ENCODE results near the gene MCTP1.

The MCTP1 gene

DNA sequence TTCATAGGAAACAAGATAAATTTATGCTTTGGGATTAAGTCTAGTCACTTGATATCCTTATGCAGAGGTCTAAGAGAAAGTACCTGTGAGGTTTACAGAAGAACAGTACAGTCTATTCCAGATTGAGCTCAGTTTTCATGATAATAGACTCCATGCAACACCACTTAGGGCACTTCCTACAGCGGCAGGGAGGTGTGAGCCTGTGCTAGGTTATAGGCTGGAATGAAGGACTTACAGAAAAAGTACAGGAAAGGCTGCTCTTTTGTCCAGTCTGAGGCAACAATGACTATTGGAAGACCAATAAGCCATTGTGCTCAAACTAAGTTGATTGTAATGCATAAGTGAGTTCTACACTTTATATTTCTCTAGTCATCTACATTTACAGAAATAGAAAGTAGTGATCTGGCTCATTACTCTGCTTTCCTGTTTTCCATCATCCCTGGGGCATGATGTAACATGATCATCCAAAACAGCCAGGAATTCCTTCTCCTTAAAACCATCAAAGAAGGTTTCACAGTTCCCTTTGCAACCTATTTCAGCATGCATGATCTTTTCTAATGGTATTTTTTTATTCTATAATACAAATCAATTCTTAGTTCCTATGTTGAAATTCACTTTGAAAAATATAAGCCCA is 343.7 kb downstream of the MCTP1 start:
- TF ChIP-seq GATA2 (IDR thresholded peaks at IDR 0.05; ENCODE audit: low read depth, low read length) (no peak), GATA3 (IDR thresholded peaks at IDR 0.05; ENCODE audit: low read depth, low read length) (no peak)

DNA sequence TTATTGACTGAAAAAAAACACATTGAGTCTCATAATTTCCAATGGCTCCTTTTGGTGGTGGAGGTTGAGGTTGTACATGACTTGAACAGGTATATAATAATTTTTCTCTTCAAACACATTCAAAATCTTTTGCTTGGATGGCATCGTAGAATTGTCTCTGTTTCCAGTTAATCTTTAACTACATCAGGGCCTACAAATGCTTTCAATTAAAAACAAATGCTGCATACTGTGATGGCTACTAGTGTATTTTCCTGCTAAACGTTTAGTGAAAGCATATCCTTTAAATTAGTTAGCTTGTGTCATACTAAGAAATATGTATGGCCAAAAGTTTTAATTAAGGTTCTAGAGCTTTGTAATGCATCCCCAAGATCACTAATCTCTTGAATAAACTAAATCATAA is 352.6 kb downstream of the MCTP1 start:
- TF ChIP-seq GATA2 (IDR thresholded peaks at IDR 0.05; ENCODE audit: low read depth, low read length) = peak; percentile 18; the same call in 1 of the 2 replicates
- TF ChIP-seq GATA3 (IDR thresholded peaks at IDR 0.05; ENCODE audit: low read depth, low read length) = peak; percentile 76

DNA sequence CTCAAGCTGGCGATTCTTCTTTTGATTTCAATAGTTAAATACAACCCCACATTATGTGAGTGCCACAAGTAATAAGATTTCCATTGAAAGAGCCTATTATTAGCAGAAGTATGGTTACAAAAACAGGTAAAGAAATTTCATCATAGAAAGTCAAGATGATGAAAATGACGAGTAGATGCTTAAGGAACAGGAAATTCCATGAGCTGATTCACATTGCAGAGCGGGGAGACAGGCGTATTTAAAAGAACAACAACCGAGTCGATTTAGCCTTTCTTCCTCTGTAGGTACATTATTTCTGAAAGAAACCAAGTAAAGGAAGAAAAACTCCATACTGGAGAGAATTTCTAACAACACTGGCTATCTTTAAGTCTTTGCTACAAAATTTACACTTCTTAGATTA is 356.0 kb downstream of the MCTP1 start:
- TF ChIP-seq GATA2 (IDR thresholded peaks at IDR 0.05; ENCODE audit: low read depth, low read length) = no peak
- TF ChIP-seq GATA3 (IDR thresholded peaks at IDR 0.05; ENCODE audit: low read depth, low read length) = no peak

DNA sequence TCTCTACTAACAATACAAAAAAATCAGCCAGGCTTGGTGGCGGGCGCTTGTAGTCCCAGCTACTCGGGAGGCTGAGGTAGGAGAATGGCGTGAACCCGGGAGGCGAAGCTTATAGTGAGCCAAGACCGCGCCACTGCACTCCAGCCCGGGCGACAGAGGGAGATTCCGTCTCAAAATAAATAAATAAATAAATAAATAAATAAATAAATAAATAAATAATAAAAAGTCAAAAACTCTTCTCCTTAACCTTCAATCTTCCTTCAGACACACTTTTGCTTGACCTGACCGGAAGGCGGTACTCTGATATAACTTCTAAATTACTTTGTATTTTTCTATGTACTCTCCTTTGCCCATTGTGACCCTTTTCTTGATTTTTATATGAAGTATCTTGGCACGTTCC is 364.3 kb downstream of the MCTP1 start:
- TF ChIP-seq GATA2 (IDR thresholded peaks at IDR 0.05; ENCODE audit: low read depth, low read length) (no peak), GATA3 (IDR thresholded peaks at IDR 0.05; ENCODE audit: low read depth, low read length) (no peak)

DNA sequence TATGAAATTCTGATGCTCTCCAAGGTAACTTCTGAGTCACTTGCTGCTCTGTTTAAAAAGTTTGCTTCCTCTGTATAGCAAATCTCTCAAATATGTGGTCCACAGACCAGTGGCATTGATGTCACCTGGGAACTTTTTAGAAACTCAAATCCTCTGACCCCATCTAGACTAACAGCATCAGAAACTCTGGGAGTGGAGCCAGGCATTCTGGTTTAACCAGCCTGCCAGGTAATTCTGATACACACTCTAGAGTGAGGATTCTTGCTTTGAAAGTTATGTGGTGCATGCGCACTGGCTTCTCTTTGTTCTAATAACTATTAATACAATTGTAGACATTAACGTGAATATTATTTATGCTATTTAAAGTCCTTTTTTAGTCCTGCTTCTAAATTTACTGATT is 368.3 kb downstream of the MCTP1 start:
- TF ChIP-seq GATA3 (IDR thresholded peaks at IDR 0.05; ENCODE audit: low read depth, low read length) = no peak
- no peak for TF ChIP-seq GATA2 (IDR thresholded peaks at IDR 0.05; ENCODE audit: low read depth, low read length)

DNA sequence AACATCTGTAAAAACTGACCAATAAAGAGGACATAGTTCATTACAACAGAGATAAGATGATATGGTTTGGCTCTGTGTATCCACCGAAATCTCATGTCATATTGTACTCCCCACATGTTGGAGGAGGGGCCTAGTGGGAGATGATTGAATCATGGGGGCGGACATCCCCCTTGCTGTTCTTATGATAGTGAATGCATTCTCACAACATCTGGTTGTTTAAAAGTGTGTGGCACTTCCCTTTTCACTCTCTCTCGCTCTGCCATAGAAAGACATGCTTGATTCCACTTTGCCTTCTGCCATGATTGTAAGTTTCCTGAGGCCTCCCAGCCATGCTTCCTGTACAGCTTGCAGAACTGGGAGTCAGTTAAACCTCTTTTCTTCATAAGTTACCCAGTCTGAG is 373.6 kb downstream of the MCTP1 start:
- TF ChIP-seq GATA3 (IDR thresholded peaks at IDR 0.05; ENCODE audit: low read depth, low read length) (no peak), GATA2 (IDR thresholded peaks at IDR 0.05; ENCODE audit: low read depth, low read length) (no peak)

DNA sequence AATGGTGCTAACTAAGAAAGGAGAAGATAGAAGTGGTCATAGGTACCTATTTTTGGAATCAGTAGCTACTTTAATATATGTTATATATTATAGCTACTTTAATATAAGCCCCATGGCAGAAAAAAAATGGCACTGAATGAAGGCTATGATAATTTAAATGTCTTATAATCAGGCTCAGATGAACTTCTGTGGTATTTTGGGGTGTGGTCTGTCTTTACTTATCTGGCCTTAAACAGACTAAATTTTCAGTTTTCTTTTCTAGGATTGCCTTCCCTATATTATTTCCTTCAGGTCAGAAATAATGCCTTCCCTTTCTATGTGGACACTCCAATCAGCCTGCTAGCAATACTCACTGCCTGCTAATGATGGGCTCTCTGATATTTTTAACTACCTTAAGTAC is 374.2 kb downstream of the MCTP1 start:
- TF ChIP-seq GATA2 (IDR thresholded peaks at IDR 0.05; ENCODE audit: low read depth, low read length) (no peak), GATA3 (IDR thresholded peaks at IDR 0.05; ENCODE audit: low read depth, low read length) (no peak)

DNA sequence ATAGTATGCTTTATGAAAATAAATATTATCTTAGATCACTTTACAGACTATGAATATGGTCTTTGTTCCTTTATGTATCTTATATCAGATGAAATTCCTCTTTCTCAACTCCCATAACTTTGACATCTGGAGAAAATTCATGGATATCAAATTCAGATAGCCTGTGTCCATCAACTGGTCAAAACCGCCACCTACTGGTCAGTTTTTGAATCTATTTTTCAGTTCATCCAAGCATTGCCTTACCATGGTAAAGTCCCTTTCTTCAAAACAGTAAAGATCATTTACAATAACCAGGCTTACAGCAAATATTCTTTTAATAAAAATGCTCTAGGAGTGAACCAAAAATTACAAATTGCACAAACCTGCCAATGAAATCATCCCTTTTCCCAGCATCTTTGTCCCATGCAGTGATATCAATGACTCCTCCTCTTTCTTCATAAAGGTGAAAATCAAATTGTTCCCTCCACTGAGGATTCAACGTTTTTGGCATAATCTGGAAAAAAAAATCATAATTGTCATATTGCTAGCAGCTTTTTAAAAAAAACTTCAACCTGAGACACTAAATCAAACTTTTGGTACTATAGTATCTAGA is 375.9 kb downstream of the MCTP1 start:
- TF ChIP-seq GATA2 (IDR thresholded peaks at IDR 0.05; ENCODE audit: low read depth, low read length) (no peak), GATA3 (IDR thresholded peaks at IDR 0.05; ENCODE audit: low read depth, low read length) (no peak)

DNA sequence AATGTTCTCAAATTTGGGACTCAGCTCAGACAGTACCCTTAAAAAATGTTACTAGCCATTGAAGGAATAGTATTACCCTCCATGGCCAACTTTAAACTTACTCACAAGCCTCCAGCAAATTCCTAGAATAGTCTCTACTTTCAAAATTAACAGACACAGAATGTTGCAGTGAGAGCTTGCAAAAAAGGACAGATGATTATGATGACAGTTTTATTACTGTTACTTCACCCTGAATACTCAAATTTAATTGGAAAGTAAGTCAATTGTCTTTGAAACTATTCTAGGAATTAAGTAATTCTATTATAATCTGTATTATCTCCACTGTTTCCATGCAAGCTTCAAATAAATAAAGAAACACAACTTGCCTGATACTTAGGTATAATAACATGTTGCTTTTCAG is 378.1 kb downstream of the MCTP1 start:
- TF ChIP-seq GATA3 (IDR thresholded peaks at IDR 0.05; ENCODE audit: low read depth, low read length) = no peak
- TF ChIP-seq GATA2 (IDR thresholded peaks at IDR 0.05; ENCODE audit: low read depth, low read length) = no peak

DNA sequence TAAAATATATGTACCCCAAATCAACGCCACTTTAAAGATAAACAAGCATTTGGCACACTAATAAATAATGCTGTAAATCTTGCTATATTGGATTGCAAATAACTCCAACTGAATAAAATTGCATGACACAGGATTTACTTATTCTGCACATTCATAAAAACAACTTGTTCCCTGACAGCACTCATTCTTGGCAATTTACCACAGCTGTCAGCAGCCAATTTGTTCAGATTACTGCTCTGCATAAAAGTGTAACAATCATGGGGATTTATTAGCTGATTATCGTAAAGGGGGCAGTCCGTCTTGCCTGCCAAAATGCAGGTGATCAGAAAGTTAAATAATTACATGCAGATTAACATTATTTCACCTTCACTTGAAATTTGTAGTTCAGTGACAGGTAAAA is 381.2 kb downstream of the MCTP1 start:
- no peak for TF ChIP-seq GATA3 (IDR thresholded peaks at IDR 0.05; ENCODE audit: low read depth, low read length)
- TF ChIP-seq GATA2 (IDR thresholded peaks at IDR 0.05; ENCODE audit: low read depth, low read length) = no peak

DNA sequence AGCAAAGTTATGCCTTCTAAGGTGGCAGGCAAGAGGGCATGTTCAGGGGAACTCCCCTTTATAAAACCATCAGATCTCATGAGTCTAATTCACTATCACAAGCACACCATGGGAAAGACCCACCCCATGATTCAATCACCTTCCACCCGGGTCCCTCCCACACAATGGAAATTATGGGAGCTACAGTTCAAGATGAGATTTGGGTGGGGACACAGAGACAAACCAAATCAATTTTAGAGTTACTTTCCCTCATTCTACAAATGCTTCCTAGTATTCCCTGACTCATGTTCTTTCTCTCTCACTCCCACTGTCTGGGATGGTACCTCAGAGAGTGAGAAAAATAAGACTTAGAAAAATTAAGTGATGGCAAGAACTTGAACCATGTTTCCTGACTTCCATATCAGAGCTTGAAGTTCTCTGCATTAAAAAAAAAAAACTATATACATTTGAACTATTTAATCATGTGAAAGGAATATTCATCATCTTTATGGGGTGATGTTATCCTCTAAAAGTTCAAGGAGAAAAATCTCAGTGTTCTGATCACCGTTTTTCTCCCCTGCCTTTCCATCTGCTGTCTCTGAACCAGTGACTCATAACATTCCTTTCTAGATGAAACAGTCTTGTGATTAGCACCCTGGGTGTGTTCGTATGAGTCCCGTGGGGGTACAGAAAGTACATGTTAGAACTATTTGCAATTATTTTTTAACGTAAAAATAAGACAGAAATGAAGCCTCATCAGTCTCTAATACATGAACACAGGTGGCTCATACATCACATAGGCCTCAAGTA is 383.5 kb downstream of the MCTP1 start:
- no peak for TF ChIP-seq GATA3 (IDR thresholded peaks at IDR 0.05; ENCODE audit: low read depth, low read length)
- no peak for TF ChIP-seq GATA2 (IDR thresholded peaks at IDR 0.05; ENCODE audit: low read depth, low read length)

DNA sequence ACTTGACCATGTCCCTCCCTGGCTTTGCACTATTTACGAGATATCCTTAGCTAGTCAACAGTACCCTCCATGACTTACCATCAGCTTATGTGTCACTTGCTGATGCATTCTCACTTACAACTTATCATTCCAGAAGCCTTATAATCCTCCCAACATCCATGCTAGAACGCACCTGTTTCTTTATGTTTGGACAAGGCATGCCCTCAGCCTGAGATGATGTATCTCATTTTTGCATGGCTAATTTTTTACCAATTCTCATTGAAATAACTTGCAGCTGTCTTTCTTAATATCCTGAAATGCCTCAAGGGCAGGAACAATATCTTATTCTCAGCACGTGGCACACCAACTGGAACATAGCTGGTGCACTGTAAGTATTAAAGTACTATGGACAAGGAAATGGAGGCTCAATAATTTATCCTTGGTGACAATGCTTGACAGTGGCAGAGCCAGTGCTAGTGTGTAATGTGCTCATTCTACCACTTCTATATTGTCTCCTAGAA is 384.8 kb downstream of the MCTP1 start:
- TF ChIP-seq GATA2 (IDR thresholded peaks at IDR 0.05; ENCODE audit: low read depth, low read length) (no peak), GATA3 (IDR thresholded peaks at IDR 0.05; ENCODE audit: low read depth, low read length) (no peak)

DNA sequence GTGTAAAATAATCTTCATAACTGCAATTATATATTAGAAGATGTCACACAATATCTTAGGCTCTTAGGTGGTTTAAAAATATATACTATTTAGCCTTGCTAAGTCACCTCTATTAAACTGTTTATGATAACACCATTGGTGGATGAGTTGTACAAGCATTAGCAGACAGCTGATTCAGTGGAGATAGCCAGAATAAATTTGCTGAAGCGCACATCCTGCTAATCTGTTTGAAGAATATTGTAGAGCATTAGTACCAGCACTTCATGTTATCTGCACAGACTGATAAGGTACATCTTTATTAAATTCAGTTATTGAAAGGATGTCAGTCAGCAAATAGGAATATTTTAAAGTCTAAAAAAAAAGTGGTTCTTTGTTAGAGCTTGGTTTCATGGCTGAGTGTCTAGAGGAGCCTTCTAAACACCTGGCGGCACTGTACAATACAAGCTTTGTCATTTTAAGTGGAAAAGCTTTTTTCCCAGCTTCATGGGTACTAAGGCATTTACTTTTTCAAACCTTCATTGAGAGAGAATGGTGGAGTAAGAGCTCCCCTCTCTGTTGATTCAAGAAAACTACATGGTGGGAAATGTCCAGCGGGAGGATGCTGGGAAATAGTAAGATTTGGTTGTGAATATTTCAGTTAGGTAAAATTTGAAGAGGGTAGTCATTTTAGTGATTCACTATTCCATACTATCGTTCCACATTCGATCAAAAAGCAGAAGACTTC is 391.3 kb downstream of the MCTP1 start:
- peak; percentile 70 for TF ChIP-seq GATA3 (IDR thresholded peaks at IDR 0.05; ENCODE audit: low read depth, low read length)
- TF ChIP-seq GATA2 (IDR thresholded peaks at IDR 0.05; ENCODE audit: low read depth, low read length) = peak; percentile 68

DNA sequence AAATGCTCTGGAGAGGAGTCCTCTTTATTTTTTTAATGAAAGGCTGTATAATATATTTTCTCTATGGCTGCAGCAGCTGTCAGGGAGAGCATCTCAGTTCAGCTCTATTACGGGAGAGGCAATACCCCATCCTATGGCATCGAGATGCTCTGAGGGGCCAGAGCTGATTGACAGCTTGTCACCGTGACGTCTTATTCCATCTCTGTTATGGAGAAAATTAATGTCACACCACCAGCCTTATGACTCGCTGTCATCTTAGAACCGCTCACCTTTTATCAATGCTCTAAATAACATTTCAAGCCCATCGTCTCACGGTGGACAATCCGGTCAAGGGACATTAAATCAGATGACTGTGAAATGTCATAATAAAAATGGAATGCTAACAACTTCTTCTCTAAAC is 392.9 kb downstream of the MCTP1 start:
- TF ChIP-seq GATA3 (IDR thresholded peaks at IDR 0.05; ENCODE audit: low read depth, low read length) = no peak
- no peak for TF ChIP-seq GATA2 (IDR thresholded peaks at IDR 0.05; ENCODE audit: low read depth, low read length)
